Right atrium auricular region (tissue), 2 donors: ENCODE data around the gene BTG4. TPM values are rescaled to one million over a fixed set of nuclear protein-coding genes. Genes with fewer than 3 reads are reported as not detected.

Experiments
- DNase-seq: peaks from one replicate; pipeline ENCODE4 v3.0.0-alpha.2; 2019; ENCODE audit warnings: low spot score
- H3K27ac ChIP-seq, 2 donors: fragments of 200-600 bp; sonication (generic); 1 replicate in 1 of 2; 2 replicates in 1 of 2; pipeline ENCODE4 v1.5.1; 2016 to 2019
- H3K27me3 ChIP-seq, 2 donors: fragments of 200-600 bp; sonication (generic); one replicate each; pipeline versions ENCODE4 v1.5.1 to v1.6.0; 2017 to 2019
- H3K36me3 ChIP-seq: fragments of 200-600 bp; sonication (generic); one replicate; pipeline ENCODE4 v1.5.1; 2016
- H3K4me1 ChIP-seq, 2 donors: fragments of 200-600 bp; sonication (generic); one replicate each; pipeline versions ENCODE4 v1.5.1 to v1.6.0; 2017 to 2019
- H3K4me3 ChIP-seq, 2 donors: fragments of 200-600 bp; sonication (generic); 1 replicate in 1 of 2; 2 replicates in 1 of 2; pipeline ENCODE4 v1.5.1; 2017 to 2019; ENCODE audit warnings: mild to moderate bottlenecking in 1 of 2, moderate library complexity in 1 of 2
- H3K9me3 ChIP-seq, 2 donors: fragments of 200-600 bp; sonication (generic); one replicate each; pipeline ENCODE4 v1.5.1; 2019
- CTCF ChIP-seq, 2 donors: fragments of 200-600 bp; sonication (generic); IDR thresholded peaks; one replicate each; pipeline ENCODE4 v1.5.1; 2019; ENCODE audit warnings: antibody characterized with exemption in 2 of 2
- total RNA-seq, 2 donors: library from RNA; depleted of rRNA; stranded (reverse); fragments of >200 nt; gene quantifications; one replicate each; pipeline ENCODE4 v1.1.0, GENCODE V29; 2016

Gene BTG4
- total RNA-seq, 2 donors from 2014 or later, result not detected

GRCh38 chr11:111510311-111510710, 1.9 kb downstream of the BTG4 start:
- no peak for TF ChIP-seq CTCF (IDR thresholded peaks at IDR 0.05)
- peaks cover 0 to 20% of the 10 kb centered on the region in 2 donors for H3K4me1 ChIP-seq
- DNase-seq, result no peak
- H3K27ac ChIP-seq, result no peak overlapping the region
- H3K27me3 ChIP-seq, result peaks cover 6 to 16% of the 10 kb centered on the region in 2 donors
- H3K36me3 ChIP-seq, result no peaks in the 10 kb centered on the region
- H3K4me3 ChIP-seq, result no peak overlapping the region
- no peaks in the 10 kb centered on the region for H3K9me3 ChIP-seq

GRCh38 chr11:111502611-111503010, 9.6 kb downstream of the BTG4 start:
- H3K36me3 ChIP-seq, result no peaks in the 10 kb centered on the region
- no peak for TF ChIP-seq CTCF (IDR thresholded peaks at IDR 0.05)
- H3K9me3 ChIP-seq, result no peaks in the 10 kb centered on the region
- no peaks in the 10 kb centered on the region for H3K27me3 ChIP-seq
- H3K27ac ChIP-seq, result no peak overlapping the region
- H3K4me3 ChIP-seq, result no peak overlapping the region
- no peak for DNase-seq
- H3K4me1 ChIP-seq, result no peaks in the 10 kb centered on the region

- no peak for TF ChIP-seq CTCF (IDR thresholded peaks at IDR 0.05)
- H3K4me3 ChIP-seq, result no peak overlapping the region
- no peak for DNase-seq
- H3K27ac ChIP-seq, result no peak overlapping the region
- H3K9me3 ChIP-seq, result no peaks in the 10 kb centered on the region
- no peaks in the 10 kb centered on the region for H3K36me3 ChIP-seq
- H3K27me3 ChIP-seq, result no peaks in the 10 kb centered on the region
- H3K4me1 ChIP-seq, result no peaks in the 10 kb centered on the region
These were observed 11.7 kb downstream of the BTG4 start for GRCh38 chr11:111500481-111500880.

- Histone ChIP-seq H3K27me3 (no peaks in the 10 kb centered on the region), H3K36me3 (no peaks in the 10 kb centered on the region), H3K27ac (no peak overlapping the region), H3K4me1 (no peaks in the 10 kb centered on the region), H3K9me3 (no peaks in the 10 kb centered on the region), H3K4me3 (no peak overlapping the region)
- TF ChIP-seq CTCF (IDR thresholded peaks at IDR 0.05), result no peak
- DNase-seq, result no peak
These were observed 12.7 kb downstream of the BTG4 start for GRCh38 chr11:111499483-111499882.

- Histone ChIP-seq H3K27ac (no peak overlapping the region), H3K27me3 (no peaks in the 10 kb centered on the region), H3K4me1 (no peaks in the 10 kb centered on the region), H3K36me3 (no peaks in the 10 kb centered on the region), H3K4me3 (no peak overlapping the region), H3K9me3 (no peaks in the 10 kb centered on the region)
- no peak for DNase-seq
- TF ChIP-seq CTCF (IDR thresholded peaks at IDR 0.05), result no peak
These were observed 18.1 kb downstream of the BTG4 start for GRCh38 chr11:111494040-111494439.

- Histone ChIP-seq H3K36me3 (no peaks in the 10 kb centered on the region), H3K27ac (no peak overlapping the region), H3K4me1 (no peaks in the 10 kb centered on the region), H3K4me3 (no peak overlapping the region), H3K27me3 (no peaks in the 10 kb centered on the region), H3K9me3 (peaks cover 0 to 16% of the 10 kb centered on the region in 2 donors)
- no peak for TF ChIP-seq CTCF (IDR thresholded peaks at IDR 0.05)
- DNase-seq, result no peak
These were observed 21.7 kb downstream of the BTG4 start for GRCh38 chr11:111490496-111490895.
